Measurements from ENCODE around the gene HIVEP2.
A peak's percentile ranks its signal among the peaks of the same experiment; 100 is the strongest.

Gene HIVEP2

GRCh38 chr6:142846459-142846831, 98.5 kb downstream of the HIVEP2 start:
- DNase-seq (ENCODE audit: low read depth): peak; percentile 73
- TF ChIP-seq CTCF (IDR thresholded peaks at IDR 0.05; ENCODE audit: low read length, missing control alignments): no peak
- H3K4me3 ChIP-seq (replicated peaks; ENCODE audit: low read depth, low read length): peak overlapping the region; percentile 28

GRCh38 chr6:142845624-142846458, 99.1 kb downstream of the HIVEP2 start:
- peak overlapping the region; percentile 28 for H3K4me3 ChIP-seq (replicated peaks; ENCODE audit: low read depth, low read length)
- TF ChIP-seq CTCF (IDR thresholded peaks at IDR 0.05; ENCODE audit: low read length, missing control alignments): peak; percentile 8
- DNase-seq (ENCODE audit: low read depth): peak; percentile 95

- no peak overlapping the region for H3K4me3 ChIP-seq (replicated peaks; ENCODE audit: low read depth, low read length)
- DNase-seq (ENCODE audit: low read depth): no peak
- no peak for TF ChIP-seq CTCF (IDR thresholded peaks at IDR 0.05; ENCODE audit: low read length, missing control alignments)
Measured at GRCh38 chr6:142845143-142845571, 99.8 kb downstream of the HIVEP2 start.

- H3K4me3 ChIP-seq (replicated peaks; ENCODE audit: low read depth, low read length): no peak overlapping the region
- DNase-seq (ENCODE audit: low read depth): no peak
- TF ChIP-seq CTCF (IDR thresholded peaks at IDR 0.05; ENCODE audit: low read length, missing control alignments): no peak
Measured at GRCh38 chr6:142844065-142844755, 100.8 kb downstream of the HIVEP2 start.

GRCh38 chr6:142843361-142843760, 101.6 kb downstream of the HIVEP2 start:
- H3K4me3 ChIP-seq (replicated peaks; ENCODE audit: low read depth, low read length): no peak overlapping the region
- no peak for TF ChIP-seq CTCF (IDR thresholded peaks at IDR 0.05; ENCODE audit: low read length, missing control alignments)
- no peak for DNase-seq (ENCODE audit: low read depth)

- DNase-seq (ENCODE audit: low read depth): peak; percentile 60
- H3K4me3 ChIP-seq (replicated peaks; ENCODE audit: low read depth, low read length): peak overlapping the region; percentile 1
- TF ChIP-seq CTCF (IDR thresholded peaks at IDR 0.05; ENCODE audit: low read length, missing control alignments): no peak
Measured at GRCh38 chr6:142842418-142843261, 102.3 kb downstream of the HIVEP2 start.
